GM13976 (cell line): ENCODE results near the gene DENND6B.

Experiments used
- DNase-seq: peaks from one replicate; pipeline ENCODE4 v3.0.0; 2012; ENCODE audit warnings: low spot score
- CTCF ChIP-seq: IDR thresholded peaks from 2 replicates; pipeline ENCODE4 v1.5.1; 2012; ENCODE audit warnings: borderline replicate concordance, mild to moderate bottlenecking; ENCODE audit not compliant: insufficient read depth; ENCODE audit errors: extremely low read depth, missing control alignments, control extremely low read depth
- in situ Hi-C: fragments of 300-500 bp; cut with MboI; formaldehyde crosslinking; loops from one replicate; pipeline ENCODE4 v1.12.0; 2022; ENCODE audit warnings: low sequenced_read_pairs, mixed read lengths, inconsistent platforms; ENCODE audit not compliant: unreplicated experiment

The DENND6B gene

DNA sequence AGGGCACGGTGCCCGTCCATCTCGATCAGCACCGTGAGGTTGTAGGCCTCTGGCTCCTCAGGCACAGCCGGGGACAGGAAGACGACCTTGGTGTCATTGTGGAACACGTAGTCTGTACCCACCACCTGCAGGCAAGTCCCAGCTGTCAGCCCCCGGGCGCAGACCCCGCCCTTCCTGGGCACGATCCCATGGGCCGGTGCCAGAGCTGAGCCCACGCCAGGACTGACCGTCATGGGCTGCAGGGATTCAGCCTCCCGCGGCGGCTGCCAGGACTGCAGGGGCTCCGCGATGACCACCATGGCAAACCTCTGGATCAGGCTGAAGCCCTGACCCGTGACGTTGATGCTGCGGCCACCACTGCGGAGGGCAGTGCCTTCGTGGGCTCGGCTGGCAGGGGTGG is 44.9 kb downstream of the DENND6B start:
- TF ChIP-seq CTCF = no peak
- DNase-seq = no peak
- in situ Hi-C loops = no loop called here

DNA sequence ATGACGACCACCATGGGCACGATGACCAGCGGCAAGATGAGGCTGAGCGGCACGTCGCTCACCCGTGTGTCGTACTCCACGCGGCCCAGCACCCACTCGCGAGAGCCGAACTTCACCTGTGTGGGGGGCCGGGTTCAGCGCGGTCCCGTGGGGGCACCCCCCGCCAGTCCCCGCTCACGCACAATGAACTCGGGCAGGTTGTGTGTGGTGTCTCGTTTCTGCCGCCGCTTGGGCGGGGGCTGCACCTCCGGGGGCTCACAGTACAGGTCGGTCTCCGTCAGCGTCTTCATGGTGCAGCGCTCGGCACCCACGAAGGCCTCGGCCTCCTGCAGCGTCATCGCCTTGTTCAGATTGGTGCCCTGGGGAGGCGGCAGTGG is 45.4 kb downstream of the DENND6B start:
- TF ChIP-seq CTCF = no peak
- DNase-seq = no peak
- in situ Hi-C loops = no loop called here

- no peak for DNase-seq
- in situ Hi-C loops = no loop called here
Observed at GRCh38 chr22:50280708-50281383, 46.0 kb downstream of the DENND6B start.

DNA sequence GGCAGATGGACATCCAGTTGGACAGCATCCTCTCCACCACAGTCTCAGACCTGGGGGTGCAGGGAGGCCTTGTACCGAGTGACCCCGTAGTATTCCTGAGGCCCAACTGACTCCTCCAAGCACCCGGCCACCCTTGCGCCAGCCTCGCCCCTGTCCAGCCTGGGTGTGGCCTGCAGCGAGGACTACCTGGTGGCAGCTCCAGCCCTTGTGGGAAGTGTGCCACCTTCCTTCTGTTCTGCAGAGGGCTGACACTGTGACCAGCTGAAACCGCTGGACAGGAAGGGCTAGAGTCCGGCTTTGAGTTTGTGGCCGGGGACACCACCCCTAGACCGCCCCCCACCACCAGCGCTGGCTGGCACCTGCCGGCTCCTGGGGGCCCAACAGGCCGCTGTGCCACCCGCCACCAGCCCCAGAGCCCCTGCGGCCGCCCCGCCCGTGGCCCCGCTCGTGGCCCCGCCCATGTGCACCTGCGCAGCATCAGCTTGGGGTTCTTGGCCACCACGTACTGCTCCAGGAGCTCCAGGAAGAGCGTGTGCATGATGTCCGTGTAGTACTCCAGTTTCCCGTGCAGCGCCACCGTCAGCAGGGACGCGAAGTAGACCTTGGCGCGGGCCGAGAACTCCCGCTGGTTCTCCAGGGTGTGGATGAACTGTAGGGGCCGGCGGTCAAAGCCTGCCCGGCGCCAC is 46.6 kb downstream of the DENND6B start:
- no peak for TF ChIP-seq CTCF

More at GRCh38 chr22:50280708-50281383, 46.0 kb downstream of the DENND6B start:
- TF ChIP-seq CTCF = no peak

DNA sequence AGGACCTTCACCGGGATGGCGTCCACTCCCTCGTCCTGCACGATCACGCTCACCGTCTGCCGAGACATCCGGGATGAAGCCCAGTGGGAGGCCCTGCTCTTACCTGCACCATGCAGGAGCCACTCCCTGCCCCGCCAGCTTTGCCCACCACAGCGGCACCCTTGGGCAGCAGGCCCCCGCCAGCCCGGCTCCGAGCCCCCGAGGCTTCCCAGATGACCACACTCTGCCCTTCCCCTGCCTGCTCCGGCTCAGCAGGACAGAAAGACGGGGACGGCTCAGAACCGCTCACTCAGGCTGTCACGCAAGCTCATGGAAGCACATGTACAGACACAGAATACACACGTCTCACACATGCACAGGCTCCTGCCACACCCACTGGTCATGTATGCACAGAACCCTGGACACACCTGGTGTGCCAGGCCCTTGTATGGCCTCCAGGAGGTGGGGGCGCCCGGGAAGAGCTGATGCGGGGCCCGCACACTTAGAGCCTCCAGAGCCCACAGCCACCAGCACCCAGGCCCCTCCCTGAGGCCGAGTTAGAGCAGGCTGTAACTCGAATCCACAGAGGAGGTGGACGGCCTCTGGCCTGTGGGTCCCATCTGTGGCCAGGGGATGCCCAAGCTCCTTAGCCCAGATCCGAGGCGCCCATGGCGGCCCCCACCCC is 47.7 kb downstream of the DENND6B start:
- no peak for DNase-seq
- in situ Hi-C loops = loop anchor here (10.0 kb wide), 1 partner anchor 46 kb away; the partner anchor contains the start of gene DENND6B
- no peak for TF ChIP-seq CTCF

More for the DNA sequence above, 46.6 kb downstream of the DENND6B start:
- in situ Hi-C loops = no loop called here
- no peak for DNase-seq

DNA sequence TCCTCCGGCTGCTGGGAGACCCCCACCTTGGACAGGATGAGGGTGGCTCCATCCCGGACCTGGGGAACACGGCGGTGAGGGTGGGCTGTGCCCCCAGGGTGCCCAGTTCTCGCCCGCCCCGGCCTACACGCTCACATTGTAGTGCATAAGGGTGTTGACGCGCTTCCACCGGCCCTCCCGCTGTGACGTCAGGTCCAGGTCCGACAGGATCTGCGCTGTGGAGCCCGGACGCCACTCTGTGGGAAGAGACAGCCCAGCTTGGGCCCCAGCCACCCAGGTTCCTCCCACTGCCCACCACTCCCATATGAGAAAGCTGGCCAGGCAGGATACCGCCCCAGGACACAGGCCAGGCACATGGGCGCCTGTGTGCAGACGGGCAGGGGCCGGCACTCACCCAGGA is 48.4 kb downstream of the DENND6B start:
- no peak for TF ChIP-seq CTCF
- DNase-seq = no peak
- in situ Hi-C loops = loop anchor here (10.0 kb wide), 1 partner anchor 46 kb away; the partner anchor contains the start of gene DENND6B
